GM18861 (cell line): ENCODE results near the gene KCTD16.

Experiments used
- ATAC-seq: cut with Tn5 transposase; IDR thresholded peaks from one replicate; pipeline ENCODE4 v1.9.1; 2021; ENCODE audit not compliant: unreplicated experiment

Gene KCTD16

DNA sequence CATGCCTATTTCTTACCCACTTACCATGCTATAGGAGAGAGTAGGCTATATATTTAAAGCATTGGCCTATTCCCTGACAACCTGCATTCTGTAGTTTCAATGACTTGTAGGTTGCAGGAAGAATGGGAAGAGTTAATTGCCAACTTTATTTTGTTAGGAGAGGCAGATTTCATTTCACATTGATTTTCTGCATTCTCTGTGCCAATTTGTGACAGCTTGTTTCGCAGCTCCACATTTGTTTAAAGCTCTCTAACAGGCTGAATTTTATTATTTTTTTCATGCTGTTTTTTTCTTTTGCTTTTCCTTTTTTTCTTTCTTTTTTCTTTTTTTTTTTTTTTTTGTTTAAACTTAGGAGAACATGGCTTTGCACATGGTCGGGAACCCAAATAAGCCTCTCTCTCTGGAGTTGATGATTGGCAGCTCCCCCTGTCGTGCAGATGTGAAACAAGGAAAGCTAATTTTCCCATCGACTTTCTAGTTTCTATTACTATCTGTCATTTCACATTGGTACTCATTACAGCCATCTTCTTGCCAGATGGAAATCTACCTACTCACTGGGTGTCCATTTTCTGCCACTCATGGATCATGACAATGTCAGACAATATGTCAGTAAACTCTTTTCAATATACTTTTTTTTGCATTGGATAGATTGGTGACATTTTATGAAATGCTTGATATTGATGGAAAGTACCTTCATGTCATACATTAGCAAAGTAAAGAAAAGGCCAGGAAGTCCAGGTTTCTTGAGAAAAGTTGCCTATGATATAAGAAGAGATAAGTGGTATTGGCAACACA is 223.2 kb downstream of the KCTD16 start:
- ATAC-seq, result no peak

DNA sequence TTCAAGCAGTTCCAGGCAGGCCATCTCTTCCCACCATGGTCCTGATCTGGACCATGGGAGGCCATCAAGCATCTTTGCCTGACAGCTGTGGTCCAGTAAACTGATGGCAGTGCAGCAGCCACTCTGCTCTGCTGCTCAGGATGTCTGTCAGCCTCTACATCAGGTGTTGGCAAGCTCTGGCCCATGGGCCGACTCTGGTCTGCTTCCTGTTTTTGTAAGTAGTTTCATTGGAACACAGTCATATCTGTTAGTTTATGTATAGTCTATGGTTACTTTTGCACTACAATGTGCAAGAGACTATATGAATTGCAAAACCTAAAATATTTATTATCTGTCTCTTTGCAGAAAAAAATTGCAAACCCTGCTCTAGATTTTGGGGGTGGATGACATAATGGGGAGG is 225.0 kb downstream of the KCTD16 start:
- no peak for ATAC-seq

DNA sequence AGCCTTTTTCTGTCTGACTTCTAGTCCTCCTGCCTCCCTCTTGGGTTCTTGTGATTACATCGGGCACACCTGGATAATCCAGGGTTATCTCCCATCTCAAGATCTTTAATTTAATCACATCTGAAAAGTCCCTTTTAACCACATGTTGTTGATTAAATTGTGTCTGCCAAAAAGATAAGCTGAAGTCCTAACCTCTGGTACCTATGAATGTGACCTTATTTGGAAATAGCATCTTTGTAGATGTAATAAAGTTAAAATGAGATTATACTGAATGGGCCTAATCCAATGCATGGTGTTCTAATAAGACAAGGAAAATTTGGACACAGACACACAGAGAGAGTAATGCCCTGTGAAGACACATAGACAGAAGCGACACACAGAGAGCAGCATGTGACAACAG is 232.4 kb downstream of the KCTD16 start:
- ATAC-seq, result no peak

DNA sequence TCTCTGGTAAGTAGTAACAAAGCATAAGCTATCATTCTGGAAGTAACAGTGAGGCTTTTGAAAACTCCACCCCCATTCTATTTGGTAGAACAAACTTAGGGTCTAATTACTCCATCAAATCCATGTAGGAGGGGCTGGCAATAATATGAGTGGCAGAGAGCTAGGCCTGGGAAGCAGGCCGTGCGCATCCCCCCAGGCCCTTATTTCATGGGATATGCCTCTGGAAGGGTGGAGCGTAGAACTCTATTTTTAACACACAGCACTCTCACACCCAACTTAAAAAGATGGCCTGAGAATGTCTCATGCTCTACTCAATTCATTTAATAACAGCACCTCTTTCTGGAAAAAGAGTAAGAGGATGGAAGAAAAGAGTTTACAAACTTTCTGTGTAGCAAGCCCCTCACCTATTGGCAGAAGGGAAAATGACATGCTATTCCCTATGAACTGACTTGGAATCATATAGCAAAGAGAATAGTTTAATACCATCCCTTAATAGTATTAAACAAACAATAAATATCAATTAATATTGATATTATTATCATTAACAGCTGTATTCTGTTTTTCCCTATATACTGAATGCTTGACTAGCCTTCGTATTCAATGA is 233.2 kb downstream of the KCTD16 start:
- ATAC-seq, result no peak

- ATAC-seq, result no peak
These were observed 234.0 kb downstream of the KCTD16 start for GRCh38 chr5:144404672-144405071.

DNA sequence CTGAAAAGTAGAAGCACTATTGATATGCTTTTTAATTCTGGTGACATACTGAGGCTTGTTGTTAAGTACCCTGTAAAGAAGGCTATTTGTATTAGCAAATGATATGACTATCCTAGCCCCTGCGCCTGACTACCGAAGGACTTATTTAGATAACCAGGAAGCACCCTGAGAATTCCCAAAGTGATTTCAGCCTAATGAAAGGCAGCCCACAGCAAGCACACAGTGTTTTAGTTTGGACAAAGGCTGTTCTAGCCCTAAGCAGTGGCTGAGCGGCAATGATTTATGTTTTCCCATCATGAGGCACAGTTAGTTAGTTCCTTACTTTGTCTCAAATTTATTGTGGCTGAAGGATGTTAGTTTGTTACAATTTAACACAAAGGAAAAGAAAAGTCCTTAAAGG is 235.3 kb downstream of the KCTD16 start:
- ATAC-seq, result no peak

DNA sequence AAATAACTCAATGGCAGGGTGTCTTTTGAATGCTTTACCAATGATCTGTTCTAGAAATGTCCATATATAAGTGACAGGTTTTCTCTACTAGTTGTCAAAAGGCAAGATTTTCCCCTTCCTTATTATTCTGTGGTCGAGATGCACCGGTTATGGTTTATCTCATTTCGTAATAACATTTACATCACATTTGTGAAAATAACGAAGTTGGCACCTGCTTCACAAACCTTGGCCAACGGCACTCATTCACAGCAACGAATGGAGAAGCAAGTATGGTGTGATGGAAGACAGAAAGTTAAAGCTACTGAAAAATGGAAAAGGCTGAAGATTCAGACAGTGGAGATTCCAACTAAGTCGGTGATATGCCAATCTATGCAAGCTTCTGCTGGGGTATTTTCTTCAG is 235.8 kb downstream of the KCTD16 start:
- ATAC-seq, result no peak

DNA sequence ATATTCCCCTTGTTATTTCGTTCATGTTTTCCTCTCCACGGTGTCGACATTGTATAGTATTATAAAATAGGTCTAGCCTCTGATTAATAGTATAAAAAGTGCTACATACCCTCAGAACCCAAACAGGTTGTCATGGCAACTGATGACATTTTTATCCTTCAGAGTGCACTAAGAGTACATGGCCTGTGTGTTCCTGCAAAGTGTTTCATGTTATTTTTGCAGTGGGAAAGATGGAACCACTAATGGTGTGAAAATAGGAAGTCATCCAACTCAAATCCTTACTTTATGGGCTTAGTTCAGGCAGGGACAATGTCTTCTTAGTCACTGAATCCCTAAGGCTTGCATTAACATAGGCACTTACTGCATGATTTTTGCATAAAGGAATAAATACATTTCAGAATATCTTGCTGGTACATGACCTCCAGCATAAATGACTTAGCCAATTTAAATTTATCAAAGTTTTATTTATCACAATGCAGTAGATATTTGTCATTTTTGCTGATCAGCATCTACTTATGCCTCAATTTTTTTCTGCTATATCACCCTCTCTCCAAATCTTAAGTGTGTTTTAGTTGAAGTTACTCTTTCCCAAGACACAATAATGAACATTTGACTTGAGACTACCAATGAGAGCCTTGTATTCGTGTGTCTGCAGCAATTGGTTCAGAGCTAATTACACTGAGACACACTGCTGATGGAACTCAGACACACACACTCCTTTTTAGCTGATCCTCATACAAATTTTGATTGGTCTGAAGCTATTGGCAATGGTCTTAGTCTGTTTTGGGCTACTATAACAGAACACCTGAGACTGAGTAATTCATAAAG is 243.7 kb downstream of the KCTD16 start:
- no peak for ATAC-seq

GRCh38 chr5:144416196-144416595 is 245.5 kb downstream of the KCTD16 start:
- ATAC-seq, result no peak

DNA sequence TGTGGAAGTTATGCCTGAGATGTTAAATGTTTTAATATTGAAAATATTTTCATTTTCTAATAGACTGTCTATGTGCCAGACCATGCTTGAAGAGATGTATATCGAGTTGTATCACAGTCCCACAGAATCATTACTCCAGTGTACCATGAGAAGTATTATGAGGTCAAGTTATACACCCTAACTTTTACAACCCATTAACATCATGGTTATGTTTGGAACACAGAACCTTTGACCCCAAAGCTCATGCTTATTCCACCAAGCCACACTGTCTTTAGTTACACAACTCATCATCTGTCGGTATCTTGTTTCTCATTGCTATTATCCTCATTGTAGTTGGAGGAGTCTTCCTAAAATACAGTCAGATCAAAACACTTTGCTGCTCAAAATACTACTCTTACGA is 248.0 kb downstream of the KCTD16 start:
- ATAC-seq, result no peak

DNA sequence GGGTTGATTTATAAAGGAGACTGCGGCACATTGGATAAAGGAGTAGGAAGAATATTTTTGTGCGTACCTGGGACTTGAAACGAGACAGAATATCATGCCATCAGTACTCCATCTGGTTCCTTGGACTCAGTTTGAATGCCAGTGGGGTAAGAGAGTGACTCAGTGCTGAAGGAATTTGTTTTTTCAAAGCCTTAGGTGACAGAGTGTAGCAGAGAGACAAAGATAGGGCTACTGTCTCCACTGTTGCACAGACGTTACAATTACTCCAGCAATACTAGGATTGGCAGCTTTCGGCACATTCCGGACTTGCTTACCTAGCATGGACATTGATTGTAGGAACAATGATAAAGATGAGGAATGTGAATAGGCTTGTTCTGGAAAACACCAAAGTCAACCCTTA is 250.7 kb downstream of the KCTD16 start:
- no peak for ATAC-seq

GRCh38 chr5:144422018-144422727 is 251.5 kb downstream of the KCTD16 start:
- ATAC-seq, result no peak

- ATAC-seq, result no peak
These were observed 257.2 kb downstream of the KCTD16 start for GRCh38 chr5:144427866-144428265.

DNA sequence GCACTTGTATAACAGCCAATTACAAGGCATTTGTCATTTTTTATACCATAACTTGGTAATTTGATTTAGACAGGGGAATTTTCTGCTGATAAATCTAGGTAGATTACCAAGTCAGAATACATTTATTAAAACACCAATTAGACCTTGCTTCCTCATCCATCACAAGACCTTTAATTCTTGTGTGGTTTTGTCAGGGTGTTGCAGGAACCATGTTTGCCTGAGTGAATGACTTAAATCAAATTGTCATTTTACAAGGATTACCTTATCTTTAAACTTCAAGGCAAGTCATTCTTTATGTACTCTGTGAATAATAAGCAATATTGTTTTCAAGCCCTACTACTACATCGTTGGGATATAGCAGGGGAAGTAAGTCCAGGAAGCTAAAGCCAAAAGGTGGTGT is 257.7 kb downstream of the KCTD16 start:
- ATAC-seq, result no peak

DNA sequence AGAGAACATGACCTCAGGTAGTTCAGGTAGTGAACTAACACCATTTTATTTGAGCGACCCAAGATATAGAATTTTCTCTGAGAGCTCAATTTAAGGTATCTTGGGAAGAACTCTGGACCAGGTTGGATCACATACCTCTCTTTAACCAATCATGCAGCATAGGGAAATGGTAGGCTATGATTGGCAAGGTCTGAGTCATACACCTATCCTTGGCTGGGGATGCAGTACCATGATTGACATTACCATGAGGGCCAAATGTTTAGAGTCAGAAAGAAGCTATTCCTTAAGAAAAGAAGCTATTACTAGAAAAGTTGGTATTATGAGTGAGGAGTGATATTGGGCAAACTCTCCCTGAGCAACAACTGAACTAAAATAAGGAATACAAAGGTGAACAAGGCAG is 258.7 kb downstream of the KCTD16 start:
- no peak for ATAC-seq

DNA sequence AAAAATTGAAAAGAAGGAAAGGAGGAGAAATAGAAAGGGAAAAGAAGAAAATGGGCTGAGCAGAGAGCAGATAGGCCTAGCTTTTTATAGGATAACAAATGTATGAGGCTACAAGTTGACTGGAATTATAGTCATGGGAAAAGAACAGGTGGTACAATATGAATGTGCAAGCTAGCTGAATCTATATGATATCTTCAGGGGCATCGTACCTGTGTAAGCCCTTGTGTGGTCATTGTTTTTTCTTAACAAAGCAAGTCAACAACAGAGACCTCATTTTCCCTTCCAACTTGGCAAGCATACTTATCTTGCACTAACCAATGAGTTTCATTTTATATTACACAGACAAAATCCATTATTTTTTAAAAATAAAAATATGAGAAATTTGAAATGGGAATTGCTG is 259.2 kb downstream of the KCTD16 start:
- ATAC-seq, result no peak

- ATAC-seq, result no peak
These were observed 262.6 kb downstream of the KCTD16 start for GRCh38 chr5:144433140-144433822.

DNA sequence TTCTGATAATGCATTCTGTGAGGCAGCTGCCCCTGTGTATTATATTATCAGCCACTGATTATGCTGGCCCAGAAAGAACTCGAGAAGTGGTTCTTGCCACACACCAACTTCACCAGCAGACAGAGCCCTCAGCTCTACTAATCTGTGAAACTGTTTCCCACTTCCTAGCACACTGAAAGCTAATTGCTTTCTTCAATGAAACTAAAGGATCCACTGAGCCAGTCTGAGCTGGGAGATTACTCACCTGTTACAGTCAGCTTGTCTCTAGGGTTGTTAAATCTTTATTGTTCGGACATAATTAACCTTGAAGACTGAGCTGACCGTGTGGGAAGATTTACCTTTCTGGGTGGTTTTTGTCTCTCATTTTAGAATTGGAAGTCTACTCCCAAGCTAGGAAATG is 263.2 kb downstream of the KCTD16 start:
- no peak for ATAC-seq

GRCh38 chr5:144436007-144436406 is 265.3 kb downstream of the KCTD16 start:
- no peak for ATAC-seq

DNA sequence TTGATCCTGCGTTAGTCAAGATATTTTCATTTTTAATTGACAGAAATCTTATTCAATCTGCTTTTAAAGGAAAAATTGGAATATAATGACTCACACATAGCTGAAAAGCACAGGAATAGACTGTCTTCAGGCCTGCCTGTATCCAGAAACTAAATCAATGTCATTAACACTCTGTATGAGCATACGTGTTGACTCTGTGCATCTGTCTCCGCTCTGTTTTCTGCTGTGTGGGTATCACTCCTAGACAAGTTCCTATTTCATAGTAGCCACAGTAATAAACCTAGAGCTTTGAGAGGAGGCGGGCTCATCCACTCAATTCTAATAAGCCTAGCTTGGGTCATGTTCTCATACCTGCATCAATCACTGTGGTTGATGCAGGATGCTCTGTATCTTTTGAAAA is 267.6 kb downstream of the KCTD16 start:
- no peak for ATAC-seq

- ATAC-seq, result no peak
These were observed 277.8 kb downstream of the KCTD16 start for GRCh38 chr5:144448457-144448856.
